Stimulated activated CD8-positive, alpha-beta memory T cell treated with anti-CD3 and anti-CD28 coated beads, Interleukin-4, amount 100 ng/mL, for 48 hours (primary cell): ENCODE results near the gene PPP2R5B.
A peak's percentile ranks its signal among the peaks of the same experiment; 100 is the strongest.
"Not testable (repeated sequence)": the region's sequence is repeated elsewhere in the genome, so short reads cannot be mapped to it uniquely, and the experiment has no call there.

ENCODE experiments used
- DNase-seq: peaks from one replicate; pipeline ENCODE4 v3.0.0-alpha.2; 2020

PPP2R5B gene

DNA sequence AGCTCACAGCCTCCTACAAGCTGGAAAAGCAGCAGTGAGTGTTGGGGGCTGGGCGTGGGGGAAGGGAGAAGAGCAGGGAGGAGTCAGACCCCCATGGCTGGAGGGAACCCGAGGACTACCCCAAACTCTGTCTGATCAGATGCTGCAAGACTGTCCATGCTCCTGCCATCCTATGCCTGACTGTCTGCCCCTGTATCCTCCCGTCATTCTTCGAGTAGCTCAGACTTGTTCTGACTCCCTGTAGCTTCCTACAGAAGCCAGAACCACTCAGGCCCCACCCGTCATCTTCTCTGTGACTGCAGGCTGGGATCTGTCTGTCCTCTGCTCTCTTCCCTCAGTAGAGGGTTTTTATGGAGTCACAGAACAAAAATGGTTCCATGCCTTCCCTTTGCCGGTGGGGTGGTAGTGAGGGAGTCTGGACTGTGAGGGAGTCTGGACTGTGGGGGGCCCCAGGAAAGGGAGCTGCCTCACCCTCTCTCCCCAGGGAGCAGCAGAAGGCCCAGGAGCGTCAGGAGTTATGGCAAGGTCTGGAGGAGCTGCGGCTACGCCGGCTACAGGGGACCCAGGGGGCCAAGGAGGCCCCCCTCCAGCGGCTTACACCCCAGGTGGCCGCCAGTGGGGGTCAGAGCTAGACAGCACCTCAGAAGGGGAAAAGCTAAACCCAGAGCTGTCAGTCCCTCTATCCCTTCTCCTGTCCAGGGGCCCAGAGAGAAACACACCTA lies 8.9 kb downstream of the PPP2R5B start:
- no peak for DNase-seq

DNA sequence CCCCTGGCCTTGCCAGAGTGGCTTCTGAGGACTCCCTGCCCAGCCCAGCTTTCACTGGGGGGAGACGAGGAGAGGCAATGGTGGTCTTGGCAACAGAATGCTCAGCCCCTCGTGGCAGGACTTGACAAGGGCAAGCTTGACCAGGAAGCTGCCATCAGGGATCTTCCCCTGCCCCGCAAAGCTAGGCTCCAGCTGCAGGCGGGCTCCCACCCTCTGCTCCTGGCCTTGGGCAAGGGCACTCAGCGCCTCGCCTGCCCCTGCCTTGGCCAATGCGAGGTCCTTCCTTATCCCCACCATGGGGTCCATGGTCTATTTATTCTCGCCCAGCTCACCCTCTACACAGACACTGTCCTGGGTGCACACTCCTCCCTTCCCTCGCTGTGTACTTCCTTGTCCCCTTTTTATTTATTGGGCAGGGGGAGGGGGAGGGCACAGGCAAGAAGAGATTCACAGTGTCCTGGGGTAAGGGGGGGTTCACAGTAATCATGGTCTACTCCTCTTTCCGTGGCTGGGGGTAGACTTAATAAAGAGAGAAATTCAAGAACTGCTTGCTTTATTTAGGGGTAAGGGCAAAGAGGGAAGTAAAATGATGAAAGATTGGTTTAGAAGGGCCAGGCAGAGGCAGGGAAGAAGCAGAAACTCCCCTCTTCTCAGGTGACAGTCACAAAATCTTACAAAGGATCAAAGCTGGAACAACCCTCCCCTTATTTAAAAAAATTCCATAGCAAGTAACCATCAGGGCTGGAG lies 9.6 kb downstream of the PPP2R5B start:
- DNase-seq: no peak

DNA sequence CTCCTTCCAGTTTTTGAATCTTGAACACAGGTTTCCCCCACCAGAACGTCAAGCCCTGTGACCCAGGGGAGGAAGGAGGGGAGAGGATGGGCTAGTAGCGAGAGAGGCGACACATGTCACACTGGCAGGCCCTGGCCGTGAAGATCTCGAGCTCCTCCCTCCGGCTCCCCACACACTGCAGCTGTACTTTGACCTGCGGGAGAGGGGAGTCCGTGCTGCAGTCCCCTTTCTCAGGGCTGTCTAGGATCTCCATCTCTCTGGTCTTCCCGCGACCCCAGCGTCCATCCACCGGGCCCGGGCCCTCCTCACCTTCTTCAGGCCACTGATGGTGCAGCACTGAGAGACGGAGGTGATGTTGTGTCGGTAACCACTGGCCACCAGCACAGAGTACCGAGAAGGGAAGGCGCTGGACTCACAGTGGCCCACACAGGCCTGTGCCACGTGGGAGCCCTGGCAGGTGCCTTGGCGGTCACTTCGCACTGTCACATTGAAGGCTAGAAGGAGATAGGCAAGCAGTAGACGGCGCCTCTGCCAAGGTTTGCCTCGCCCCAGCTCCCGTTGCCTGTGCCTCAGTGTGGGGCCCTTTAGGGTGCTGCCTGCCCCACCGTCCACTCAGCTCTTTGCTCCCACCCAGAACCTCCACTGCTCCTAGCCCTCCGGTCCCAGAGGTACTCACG lies 10.3 kb downstream of the PPP2R5B start:
- DNase-seq: no peak

DNA sequence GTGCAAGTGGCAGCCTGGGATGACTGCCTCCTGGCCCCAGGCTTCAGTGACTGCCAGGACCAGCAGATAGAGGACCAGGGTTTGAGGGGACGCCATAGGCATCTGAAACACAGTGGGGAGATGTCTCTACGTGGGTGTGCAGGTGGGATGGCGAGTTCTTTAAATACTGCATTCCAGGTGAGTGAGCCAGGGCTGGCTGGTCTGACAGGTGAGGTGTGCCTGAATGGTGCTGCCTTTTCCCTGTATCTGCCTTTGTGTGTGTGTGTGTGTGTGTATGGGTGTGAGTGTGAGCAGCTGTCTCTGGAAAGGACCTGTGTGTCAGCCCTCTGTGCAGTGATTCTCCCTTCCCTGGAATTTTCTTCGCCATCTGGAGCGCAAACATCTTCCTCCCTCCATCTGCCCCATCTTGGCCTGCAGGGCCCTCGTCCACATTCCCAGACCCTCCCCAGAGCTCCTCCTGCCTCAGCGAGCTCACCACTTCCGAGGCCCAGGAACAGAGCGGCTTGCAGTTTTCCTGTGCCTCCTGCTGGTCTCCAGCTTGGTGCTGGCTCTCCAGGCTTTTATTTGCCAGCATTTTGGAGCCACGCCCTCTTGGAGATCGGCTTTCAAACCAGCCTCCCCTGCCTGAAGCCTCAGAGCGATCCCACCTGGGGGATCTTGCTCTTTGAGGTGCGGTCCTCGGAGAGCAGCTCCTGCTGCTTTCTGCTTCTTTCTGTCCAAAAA lies 11.0 kb downstream of the PPP2R5B start, which contains the start of gene GPHA2:
Gene GPHA2, minus strand, starts transcription at position 535 of the 723 bp plus-strand sequence. Its CDS starts 433 bp downstream, at position 102.
- DNase-seq: no peak

DNA sequence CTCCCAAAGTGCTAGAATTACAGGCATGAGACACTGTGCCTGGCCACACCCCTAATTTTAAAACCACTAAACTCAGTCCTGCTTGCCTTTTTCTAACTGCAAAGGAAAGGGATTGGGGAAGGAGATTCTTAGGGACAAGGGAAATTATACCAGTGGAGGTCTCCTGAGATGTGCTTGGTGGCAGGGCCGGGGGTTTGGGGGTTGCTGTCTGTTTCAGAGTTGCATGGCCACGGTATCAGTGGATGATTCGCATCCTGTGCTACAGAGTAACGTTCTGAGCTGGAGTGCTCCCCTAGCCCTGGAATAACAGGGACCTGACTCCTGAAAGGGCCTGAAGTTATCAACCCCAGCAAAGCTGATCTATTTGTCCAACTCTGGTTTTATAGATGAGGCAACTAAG lies 12.1 kb downstream of the PPP2R5B start:
- DNase-seq: no peak

DNA sequence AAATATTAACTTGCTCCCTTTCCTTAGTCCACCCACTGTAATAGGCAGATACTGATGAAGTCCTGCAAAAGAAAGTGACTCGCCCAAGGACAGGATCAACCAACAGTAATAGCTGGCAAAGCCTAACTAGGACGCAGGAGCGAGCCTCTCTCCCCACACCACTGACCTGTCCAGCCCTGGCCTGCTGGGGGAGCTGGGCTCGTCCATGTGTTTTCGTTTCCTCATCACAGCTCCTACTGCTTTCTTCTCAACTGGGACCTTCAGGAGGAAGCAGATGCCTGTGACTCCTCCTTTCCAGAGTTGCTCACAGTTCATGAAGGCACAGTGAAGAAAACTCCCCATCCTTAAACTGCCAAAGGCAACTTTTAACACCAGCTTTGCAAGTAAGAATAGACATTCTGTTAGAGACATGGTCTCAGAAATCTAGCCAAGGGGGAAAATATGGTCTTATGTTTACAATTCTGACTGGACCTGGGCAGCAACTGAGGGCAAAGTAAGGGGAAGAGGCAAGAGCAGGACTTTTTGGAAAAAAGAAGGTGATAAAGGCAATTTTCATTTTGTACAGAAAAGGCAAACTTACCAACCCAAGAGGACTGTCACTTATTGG lies 22.8 kb downstream of the PPP2R5B start:
- no peak for DNase-seq

DNA sequence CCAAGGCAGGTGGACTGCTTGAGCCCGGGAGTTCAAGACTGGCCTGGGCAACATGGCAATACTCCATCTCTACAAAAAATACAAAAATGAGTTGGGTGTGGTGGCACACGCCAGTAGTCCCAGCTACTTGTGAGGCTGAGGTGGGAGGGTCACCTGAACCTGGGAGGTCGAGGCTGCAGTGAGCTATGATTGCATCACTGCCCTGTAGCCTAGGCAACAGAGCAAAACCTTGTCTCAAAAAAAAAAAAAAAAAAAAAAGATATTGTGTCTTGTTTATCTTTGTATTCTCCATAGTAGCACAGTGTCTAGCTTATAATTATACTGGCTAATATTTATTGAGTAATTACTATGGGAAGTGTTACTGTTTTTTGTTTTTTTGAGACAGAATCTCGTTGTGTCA lies 27.0 kb downstream of the PPP2R5B start:
- DNase-seq: no peak

DNA sequence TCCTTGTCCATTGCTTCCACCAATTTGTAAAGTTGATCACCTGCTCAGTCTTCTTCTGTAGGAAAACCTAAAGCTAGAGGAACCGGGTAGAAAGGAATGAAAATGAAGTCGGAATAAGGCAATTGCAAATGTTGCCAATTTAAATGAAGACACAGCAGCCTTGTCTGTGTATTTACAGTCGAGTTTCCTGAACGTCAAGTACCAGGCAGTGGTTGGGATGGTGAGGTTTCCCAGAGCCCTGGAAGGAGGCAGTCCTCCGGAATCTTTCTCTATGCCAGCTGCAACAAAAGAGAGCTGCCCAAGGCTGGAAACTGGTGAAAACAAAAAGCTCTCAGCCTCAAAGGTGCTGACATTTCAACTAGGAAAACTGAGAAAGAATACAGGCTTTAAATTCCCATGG lies 29.7 kb downstream of the PPP2R5B start:
- no peak for DNase-seq

DNA sequence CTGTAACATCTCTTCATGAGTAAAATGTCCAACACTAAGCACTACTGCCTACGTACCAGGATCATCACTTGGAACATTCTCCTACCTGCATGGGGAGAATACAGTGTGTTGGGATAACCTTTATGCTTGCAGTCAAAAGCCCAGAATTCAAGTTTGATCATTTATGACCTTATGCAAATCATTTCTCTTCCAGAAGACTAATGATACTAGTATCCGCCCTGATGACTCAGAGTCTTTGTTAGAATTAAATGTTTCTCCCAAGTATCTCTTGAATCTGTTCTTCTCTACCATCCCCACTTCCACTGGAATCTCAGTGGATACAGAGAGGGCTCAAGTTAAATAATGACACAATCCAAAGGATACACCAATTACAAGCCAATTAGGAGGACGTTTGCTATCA lies 35.0 kb downstream of the PPP2R5B start:
- no peak for DNase-seq

DNA sequence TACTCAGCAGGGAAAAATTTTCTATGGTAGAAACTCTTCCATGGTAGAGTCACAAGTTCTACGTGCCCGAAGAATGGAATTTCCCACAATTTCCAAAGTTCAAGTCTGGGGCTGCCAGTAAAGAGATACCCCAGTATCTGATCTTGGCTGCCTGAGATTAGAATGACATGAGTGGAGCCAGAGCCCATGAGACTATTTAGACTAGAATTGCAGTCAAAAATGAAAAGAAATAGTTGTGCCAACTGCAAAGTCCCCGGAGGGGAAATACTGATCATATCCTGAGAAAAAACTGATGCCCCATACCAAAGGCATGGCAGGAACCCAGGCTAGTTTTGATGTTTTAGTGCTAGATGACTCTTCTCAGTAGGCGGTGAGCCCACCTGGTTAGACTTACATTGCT lies 36.2 kb downstream of the PPP2R5B start:
- no peak for DNase-seq

DNA sequence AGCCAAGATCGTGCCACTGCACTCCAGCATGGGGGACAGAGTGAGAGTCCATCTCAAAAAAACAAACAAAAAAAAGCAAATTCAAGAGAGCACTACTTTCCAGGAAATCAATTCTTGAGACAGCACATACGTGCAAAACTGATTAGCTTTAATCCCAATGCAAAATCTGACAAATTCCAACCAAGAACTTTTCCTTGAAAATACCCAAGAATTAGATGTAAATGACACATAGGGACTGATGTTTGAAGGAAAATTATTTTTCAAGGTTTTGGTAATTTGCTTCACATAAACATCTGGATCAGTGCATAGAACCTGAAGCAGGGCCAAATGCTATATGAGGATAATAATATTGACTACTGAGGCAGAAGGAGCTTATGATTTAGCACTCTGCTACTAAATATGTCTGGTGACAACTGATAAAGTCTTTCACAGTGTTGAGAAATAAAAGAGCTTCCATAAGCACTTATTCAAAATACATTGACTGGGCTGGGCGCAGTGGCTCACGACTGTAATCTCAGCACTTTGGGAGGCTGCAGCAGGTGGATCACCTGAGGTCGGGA lies 38.7 kb downstream of the PPP2R5B start:
- DNase-seq: no peak

DNA sequence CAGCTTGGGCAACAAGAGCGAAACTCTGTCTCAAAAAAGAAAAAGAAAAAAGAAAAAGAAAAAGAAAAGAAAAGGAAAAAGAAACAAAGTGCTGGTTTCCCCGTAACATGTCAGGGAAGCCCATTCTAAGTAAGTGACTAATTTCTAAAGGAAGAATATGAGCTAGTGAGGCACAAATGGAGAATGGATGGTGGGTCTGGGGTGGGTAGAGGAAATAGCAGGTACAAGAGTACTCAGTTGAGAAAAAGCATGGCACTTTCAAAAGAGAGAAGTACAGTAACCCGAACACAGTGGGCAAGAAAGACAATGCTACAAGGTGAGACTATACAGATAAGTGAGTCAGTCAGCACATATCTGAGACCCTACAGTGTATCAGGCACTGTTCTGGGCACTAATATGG lies 42.9 kb downstream of the PPP2R5B start:
- DNase-seq: no peak

DNA sequence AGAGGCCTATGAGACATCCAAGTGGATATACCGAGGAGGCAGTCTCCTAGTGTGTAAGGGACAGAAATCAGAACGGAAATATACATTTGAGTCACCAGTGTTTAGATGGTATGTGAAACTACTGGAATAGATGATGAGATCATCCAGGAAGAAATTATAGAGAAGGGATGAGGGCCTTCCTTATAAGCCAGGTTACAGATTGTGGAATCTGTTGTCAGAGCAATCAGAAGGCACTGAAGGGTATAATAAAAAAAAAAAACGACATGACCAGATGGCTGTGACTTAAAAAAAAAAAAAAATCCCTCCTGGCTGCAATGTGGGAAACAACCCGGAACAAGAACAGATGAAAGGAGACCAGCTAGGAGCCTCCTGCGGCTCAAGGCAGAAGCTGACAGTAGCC lies 44.7 kb downstream of the PPP2R5B start:
- DNase-seq: no peak

DNA sequence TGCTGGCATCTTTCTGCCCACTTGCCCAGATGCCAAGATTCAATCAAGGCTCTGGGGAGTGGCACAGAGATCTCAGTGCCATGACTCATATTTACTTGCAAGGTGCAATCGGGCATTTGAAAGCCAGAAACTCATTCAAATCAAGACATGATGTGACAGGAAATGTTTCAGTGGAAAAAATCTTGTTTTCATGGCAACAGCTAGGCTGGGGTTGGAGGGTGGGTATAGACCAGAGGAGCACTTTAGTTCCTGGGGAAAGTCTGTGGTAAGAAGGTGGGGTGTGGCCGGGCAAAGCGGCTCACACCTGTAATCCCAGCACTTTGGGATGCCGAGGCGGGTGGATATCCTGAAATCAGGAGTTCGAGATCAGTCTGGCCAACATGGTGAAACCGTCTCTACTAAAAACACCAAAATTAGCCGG lies 46.3 kb downstream of the PPP2R5B start:
- peak; percentile 55 for DNase-seq

DNA sequence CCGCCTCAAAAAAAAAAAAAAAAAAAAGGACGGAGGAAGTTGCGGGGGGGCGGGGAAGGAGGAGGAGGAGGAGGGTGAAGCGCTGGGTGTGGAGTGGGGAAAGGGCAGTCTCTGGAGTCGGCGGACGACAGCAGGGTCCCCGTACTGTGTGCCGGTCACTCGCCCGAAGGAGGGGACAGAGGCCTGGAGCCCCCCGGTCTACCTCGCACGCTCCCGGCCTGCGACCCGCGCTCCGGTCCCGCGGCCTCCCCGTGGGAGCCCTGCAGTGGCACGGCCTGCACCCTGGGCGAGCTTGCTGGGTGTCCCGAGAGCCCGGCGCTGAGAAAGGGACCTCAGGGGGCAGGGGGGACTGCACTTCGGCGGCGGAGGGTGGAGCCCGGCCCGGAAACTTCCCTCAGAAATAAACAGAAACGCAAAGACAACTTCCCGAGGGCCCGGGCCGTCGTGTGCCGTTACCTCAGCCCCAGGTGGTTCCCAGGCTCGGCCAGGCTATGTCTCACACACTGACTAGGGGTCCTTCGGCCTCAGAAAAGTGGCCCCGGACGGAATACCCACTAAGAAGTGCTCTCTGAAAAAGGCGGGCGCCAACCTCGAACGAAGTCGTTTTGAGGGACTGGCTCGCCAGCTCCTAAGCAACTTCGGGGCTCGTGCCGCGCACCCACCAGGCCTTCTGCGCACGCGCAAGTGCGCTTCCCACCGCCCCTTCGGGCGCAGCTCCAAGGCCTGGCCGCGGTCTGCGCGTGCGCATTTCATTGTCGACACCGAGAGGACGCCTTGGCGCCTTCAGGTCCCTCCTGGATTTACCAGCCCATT lies 47.1 kb downstream of the PPP2R5B start, which contains the start of gene MAJIN:
Gene MAJIN, minus strand, starts transcription at position 688 of the 813 bp plus-strand sequence. CDS start 12,703 bp downstream, outside the sequence.
- DNase-seq: peak; percentile 92

DNA sequence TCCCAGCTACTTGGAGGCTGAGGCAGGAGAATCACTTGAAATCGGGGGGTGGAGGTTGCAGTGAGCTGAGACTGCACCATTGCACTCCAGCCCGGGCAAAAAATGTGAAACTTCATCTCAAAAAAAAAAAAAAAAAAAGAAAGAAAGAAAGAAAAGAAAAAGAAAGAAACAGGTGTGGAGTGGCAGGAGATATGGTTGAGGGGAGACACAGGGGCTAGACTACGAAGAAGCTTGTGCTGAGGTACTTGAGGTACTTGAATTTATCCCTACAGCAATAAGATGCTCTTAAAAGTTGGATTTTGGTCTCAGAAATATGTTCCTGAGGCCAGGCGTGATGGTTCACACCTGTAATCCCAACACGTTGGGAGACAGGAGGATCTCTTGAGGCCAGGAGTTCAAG lies 49.6 kb downstream of the PPP2R5B start:
- no peak for DNase-seq

DNA sequence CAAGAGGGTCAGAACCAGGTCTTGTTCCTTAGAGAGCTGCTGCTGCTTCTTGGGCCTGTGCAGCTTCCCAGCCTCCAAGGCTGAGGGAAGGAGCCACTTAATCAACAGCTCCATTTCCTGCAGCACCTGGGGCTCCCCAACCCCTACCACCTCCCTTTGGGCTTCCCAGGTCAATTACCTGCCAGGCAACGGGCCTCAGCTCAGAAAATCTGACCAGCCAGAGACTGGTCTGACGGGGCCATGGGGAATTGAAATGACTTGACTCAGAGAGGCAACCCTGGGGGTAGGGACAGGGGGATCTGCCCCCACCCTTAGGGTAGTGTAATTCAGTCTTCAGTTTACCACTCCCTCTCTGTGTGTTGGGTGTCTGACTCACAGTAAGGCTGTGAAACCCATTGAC lies 52.2 kb downstream of the PPP2R5B start:
- DNase-seq: no peak

DNA sequence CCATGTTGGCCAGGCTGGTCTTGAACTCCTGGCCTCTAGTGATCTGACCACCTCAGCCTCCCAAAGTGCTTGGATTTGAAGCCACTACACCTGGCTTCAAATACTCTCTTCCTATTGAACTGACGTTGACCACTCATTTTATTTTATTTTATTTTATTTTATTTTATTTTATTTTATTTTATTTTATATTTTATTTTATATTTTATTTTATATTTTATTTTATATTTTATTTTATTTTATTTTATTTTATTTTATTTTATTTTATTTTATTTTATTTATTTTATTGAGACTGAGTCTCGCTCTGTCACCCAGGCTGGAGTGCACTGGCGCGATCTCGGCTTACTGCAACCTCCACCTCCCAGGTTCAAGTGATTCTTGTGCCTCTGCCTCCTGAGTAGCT lies 58.9 kb downstream of the PPP2R5B start:
- not testable (repeated sequence) for DNase-seq
